Uterus (tissue), 4 donors: ENCODE results near the gene CRYBG1. TPM values are rescaled to one million over a fixed set of nuclear protein-coding genes. Genes with fewer than 3 reads are reported as not detected.

ENCODE experiments used
- DNase-seq, 2 donors: peaks; one replicate each; pipeline ENCODE4 v3.0.0-alpha.2; 2019 to 2020
- H3K27ac ChIP-seq, 2 donors: fragments of 200-600 bp; sonication (generic); 1 replicate in 1 of 2; 2 replicates in 1 of 2; pipeline ENCODE4 v1.5.1; 2016 to 2018
- H3K27me3 ChIP-seq, 2 donors: fragments of 200-600 bp; sonication (generic); one replicate each; pipeline ENCODE4 v1.5.1; 2018 to 2019; ENCODE audit warnings: control low read depth in 1 of 2
- H3K36me3 ChIP-seq, 2 donors: fragments of 200-600 bp; sonication (generic); one replicate each; pipeline ENCODE4 v1.5.1; 2019; ENCODE audit warnings: control low read depth in 1 of 2
- H3K4me1 ChIP-seq, 2 donors: fragments of 200-600 bp; sonication (generic); one replicate each; pipeline ENCODE4 v1.5.1; 2018 to 2019; ENCODE audit warnings: control low read depth in 1 of 2
- H3K4me3 ChIP-seq, 2 donors: fragments of 200-600 bp; sonication (generic); 1 replicate in 1 of 2; 2 replicates in 1 of 2; pipeline ENCODE4 v1.5.1; 2018 to 2019; ENCODE audit warnings: mild to moderate bottlenecking in 1 of 2
- H3K9me3 ChIP-seq, 2 donors: fragments of 200-600 bp; sonication (generic); one replicate each; pipeline ENCODE4 v1.5.1; 2019; ENCODE audit warnings: control low read depth in 1 of 2
- POLR2A ChIP-seq, 2 donors: fragments of 450-650 bp; IDR thresholded peaks; one replicate each; pipeline ENCODE4 v1.6.1; 2016; ENCODE audit warnings: antibody characterized with exemption in 2 of 2, mild to moderate bottlenecking in 1 of 2, moderate library complexity in 1 of 2
- intact Hi-C: fragments of 100-400 bp; cut with DNase I; formaldehyde crosslinking; loops from one replicate; pipeline ENCODE4 v1.15.1; 2023; ENCODE audit warnings: low total_unique reads
- total RNA-seq, 4 donors: library from RNA; depleted of rRNA in 3 of 4; stranded (reverse); fragments of >200 nt in 3 of 4; gene quantifications; one replicate each; pipeline versions ENCODE4 v1.1.0 to v1.2.4, GENCODE V29; 2014 to 2023
- TF ChIP-seq, protein P1 (sequence below), 4 experiments: fragments of 200-600 bp in 2 of 4; fragments of 450-650 bp in 2 of 4; sonication (generic) in 2 of 4; IDR thresholded peaks; one replicate each; pipeline ENCODE4 v1.5.1; 2016 to 2019; ENCODE audit warnings: antibody characterized with exemption in 4 of 4, mild to moderate bottlenecking in 2 of 4, moderate library complexity in 1 of 4
- donor health status: DM: yes; HTN: yes; CAD: no.

CRYBG1 gene
- total RNA-seq, 4 donors from 2014 or later: 3.6 to 65.3 (median 8.9) TPM

DNA sequence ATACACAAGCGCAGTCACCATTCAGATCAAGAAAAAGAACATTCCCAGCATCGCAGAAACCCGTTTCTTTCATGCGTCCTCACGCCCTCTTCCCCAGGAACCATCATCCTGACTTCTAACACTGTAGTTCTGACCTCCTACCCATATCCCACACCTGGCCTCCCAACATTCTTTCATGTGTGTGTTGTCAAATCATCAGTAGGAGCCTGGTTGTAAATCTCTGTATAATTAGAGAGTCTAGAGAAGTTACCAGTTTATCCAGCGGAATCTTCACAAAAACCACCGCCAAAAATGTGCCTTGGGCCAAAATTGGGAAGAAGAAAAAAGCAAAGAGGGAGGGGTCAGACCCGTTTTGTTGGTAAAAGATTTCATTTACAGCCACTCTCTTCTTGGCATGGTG lies 177.1 kb downstream of the CRYBG1 start:
- intact Hi-C loops: no loop called here

DNA sequence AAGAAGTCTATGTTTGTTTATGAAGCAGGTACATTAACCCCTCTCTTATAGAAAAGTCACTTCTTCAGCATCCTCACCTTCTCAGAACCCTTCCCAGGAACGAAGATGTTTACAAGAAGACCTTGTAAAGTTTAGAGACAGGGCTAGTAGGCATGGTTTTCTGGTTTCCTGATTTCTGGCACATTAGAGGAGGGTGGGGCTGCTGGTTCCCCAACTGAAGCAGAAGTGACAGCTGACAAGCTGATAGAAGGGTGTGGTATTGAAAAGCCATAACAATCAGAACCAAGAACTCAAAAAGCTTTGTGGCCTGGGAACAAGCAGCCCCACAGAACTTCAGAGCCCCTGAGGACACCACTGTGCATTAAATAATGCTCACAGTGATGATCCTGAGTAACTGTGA lies 177.6 kb downstream of the CRYBG1 start:
- no peak for TF ChIP-seq POLR2A (IDR thresholded peaks at IDR 0.05)
- TF ChIP-seq, protein P1, sequence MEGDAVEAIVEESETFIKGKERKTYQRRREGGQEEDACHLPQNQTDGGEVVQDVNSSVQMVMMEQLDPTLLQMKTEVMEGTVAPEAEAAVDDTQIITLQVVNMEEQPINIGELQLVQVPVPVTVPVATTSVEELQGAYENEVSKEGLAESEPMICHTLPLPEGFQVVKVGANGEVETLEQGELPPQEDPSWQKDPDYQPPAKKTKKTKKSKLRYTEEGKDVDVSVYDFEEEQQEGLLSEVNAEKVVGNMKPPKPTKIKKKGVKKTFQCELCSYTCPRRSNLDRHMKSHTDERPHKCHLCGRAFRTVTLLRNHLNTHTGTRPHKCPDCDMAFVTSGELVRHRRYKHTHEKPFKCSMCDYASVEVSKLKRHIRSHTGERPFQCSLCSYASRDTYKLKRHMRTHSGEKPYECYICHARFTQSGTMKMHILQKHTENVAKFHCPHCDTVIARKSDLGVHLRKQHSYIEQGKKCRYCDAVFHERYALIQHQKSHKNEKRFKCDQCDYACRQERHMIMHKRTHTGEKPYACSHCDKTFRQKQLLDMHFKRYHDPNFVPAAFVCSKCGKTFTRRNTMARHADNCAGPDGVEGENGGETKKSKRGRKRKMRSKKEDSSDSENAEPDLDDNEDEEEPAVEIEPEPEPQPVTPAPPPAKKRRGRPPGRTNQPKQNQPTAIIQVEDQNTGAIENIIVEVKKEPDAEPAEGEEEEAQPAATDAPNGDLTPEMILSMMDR (IDR thresholded peaks at IDR 0.05): no peak
- Histone ChIP-seq H3K9me3 (no peaks in the 10 kb centered on the region), H3K4me3 (no peak overlapping the region), H3K27ac (no peak overlapping the region), H3K4me1 (no peaks in the 10 kb centered on the region), H3K27me3 (no peaks in the 10 kb centered on the region), H3K36me3 (no peaks in the 10 kb centered on the region)
- DNase-seq: no peak
- intact Hi-C loops: no loop called here

More for the DNA sequence above, 177.1 kb downstream of the CRYBG1 start:
- Histone ChIP-seq H3K27ac (no peak overlapping the region), H3K36me3 (no peaks in the 10 kb centered on the region), H3K27me3 (no peaks in the 10 kb centered on the region), H3K4me1 (no peaks in the 10 kb centered on the region), H3K4me3 (no peak overlapping the region), H3K9me3 (no peaks in the 10 kb centered on the region)
- DNase-seq: no peak
- TF ChIP-seq POLR2A (IDR thresholded peaks at IDR 0.05): no peak
- TF ChIP-seq, protein P1 (IDR thresholded peaks at IDR 0.05): no peak

DNA sequence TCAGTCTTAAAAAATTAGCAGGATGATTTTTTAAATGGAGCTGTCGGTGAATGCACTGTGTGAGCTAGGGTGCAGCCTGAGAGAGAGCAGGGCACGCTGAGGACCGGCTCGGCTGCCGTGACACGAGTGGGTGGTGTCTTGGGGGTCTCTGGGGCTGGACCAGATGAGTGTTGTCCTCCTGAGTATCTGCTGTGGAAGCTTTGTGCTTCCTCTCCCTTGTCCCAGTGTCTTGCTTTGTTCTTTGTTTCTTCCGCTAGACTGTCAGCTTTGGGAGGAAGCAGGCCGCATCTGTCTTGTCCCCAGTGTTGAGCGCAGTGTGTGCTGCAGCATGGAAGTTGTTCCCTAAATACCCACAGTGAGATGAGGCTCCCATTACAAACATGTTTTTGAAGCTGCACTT lies 179.4 kb downstream of the CRYBG1 start:
- Histone ChIP-seq H3K9me3 (no peaks in the 10 kb centered on the region), H3K27ac (no peak overlapping the region), H3K36me3 (no peaks in the 10 kb centered on the region), H3K4me3 (no peak overlapping the region), H3K27me3 (no peaks in the 10 kb centered on the region), H3K4me1 (no peaks in the 10 kb centered on the region)
- intact Hi-C loops: no loop called here
- TF ChIP-seq, protein P1 (IDR thresholded peaks at IDR 0.05): no peak
- TF ChIP-seq POLR2A (IDR thresholded peaks at IDR 0.05): no peak
- no peak for DNase-seq

DNA sequence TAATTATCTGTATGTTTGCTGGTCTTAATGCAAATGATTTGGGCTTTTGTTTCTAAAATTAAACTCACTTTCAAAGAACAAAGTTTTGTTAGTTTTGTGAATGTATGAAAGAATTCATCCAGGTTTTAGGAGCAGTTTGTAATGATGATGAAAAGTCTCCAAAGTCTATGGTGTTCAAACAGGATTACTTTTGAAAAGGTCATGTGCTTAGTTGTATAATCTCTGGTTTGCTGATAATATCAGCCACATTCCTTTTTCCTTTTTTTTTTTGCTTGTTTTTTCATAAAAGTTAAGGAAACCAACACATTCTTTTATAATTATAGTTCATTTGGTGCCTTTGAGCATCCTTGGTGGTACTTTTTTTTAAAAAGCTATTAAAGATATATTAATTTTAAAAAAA lies 179.9 kb downstream of the CRYBG1 start:
- no peak for TF ChIP-seq POLR2A (IDR thresholded peaks at IDR 0.05)
- TF ChIP-seq, protein P1 (IDR thresholded peaks at IDR 0.05): no peak
- no peaks in the 10 kb centered on the region for H3K9me3 ChIP-seq
- intact Hi-C loops: no loop called here
- no peaks in the 10 kb centered on the region for H3K4me1 ChIP-seq
- no peak overlapping the region for H3K4me3 ChIP-seq
- DNase-seq: no peak
- no peaks in the 10 kb centered on the region for H3K36me3 ChIP-seq
- H3K27me3 ChIP-seq: no peaks in the 10 kb centered on the region
- no peak overlapping the region for H3K27ac ChIP-seq

DNA sequence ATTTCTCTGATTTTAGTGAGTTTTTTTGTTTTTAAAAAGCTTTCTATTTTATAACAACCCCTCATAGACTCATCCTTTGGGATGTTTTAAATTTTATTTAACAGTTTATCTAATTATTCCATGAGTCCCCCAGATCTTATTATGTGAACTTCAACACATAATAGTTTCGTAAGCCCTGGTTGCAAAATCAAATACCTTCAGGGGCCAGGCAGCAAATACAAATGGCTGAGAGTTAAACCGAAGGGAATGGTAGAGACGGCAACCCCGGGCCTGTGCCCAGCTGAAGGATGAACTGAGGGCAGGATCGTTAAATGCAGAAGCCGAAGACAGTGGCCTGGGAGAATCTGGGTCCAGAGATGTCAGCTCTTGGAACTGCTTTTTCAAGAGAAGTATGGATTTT lies 180.4 kb downstream of the CRYBG1 start:
- Histone ChIP-seq H3K4me1 (no peaks in the 10 kb centered on the region), H3K4me3 (no peak overlapping the region), H3K36me3 (no peaks in the 10 kb centered on the region), H3K9me3 (no peaks in the 10 kb centered on the region), H3K27ac (no peak overlapping the region), H3K27me3 (no peaks in the 10 kb centered on the region)
- intact Hi-C loops: no loop called here
- no peak for DNase-seq
- TF ChIP-seq, protein P1 (IDR thresholded peaks at IDR 0.05): no peak
